Ramos (cell line): Measurements from ENCODE around the gene SND1.
"Not testable (repeated sequence)": the region's sequence is repeated elsewhere in the genome, so short reads cannot be mapped to it uniquely, and the experiment has no call there.

Experiments used
- in situ Hi-C: fragments of 300-500 bp; cut with MboI; formaldehyde crosslinking; loops from one replicate; pipeline ENCODE4 v1.14.3; 2022; ENCODE audit warnings: low sequenced_read_pairs; ENCODE audit not compliant: unreplicated experiment

Gene SND1

DNA sequence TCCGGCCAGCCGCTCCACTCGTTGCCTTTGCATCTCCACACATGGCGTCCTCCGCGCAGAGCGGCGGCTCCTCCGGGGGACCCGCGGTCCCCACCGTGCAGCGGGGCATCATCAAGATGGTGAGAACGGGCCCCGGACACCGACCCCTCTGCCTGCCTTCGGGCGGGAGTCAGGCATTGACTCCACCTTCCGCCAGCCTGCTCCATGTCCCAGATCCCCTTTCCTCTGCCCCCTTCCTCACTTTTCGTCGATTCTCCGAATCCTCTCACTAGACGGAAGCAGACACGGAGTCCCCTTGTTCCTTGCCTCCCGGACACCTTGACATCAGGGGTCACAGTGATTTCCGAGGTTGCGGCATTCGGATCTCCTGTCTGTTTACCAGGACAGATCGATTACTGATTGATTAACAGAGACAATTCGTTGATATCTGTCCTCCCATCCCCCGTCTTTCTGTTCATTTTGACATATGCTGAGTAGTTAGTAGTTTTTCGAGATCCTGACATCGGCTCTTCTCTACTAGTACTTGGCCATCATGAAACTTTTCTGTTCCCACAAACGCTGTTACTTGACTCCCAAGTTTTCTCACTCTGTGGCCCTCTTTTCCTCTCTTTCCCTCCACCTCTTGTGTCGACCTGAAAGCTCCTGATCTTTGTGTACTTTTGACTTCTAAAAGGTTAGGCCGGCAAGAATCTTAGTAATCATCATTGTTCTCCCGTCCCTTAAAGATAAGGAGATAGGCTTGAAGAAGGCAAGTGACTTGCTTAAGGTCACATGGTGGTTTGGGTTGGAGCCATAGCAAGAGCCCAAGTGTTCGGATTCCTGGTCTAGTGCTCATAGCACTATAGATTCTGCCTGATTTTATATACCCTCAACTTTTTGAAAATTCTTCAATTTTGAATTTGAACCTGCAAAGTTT lies 597 bp downstream of the SND1 start:
- in situ Hi-C loops = no loop called here

DNA sequence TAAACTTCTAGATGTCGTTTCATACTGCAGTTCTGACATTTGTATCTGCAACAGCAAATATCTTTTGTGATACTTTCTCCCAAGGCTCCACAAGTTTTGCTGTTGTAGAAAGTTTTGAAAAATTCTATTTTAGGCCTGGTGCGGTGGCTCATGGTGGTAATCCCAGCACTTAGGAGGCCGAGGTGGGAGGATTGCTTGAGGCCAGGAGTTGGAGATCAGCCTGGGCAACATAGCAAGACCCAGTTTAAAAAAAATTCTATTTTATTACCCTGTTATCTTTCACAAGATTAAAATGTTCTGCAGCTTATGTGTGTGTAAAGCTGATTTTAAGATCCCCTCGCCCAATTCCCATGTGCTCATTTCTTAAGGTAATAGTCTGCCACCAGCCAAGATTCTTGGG lies 1.4 kb downstream of the SND1 start:
- in situ Hi-C loops = no loop called here

DNA sequence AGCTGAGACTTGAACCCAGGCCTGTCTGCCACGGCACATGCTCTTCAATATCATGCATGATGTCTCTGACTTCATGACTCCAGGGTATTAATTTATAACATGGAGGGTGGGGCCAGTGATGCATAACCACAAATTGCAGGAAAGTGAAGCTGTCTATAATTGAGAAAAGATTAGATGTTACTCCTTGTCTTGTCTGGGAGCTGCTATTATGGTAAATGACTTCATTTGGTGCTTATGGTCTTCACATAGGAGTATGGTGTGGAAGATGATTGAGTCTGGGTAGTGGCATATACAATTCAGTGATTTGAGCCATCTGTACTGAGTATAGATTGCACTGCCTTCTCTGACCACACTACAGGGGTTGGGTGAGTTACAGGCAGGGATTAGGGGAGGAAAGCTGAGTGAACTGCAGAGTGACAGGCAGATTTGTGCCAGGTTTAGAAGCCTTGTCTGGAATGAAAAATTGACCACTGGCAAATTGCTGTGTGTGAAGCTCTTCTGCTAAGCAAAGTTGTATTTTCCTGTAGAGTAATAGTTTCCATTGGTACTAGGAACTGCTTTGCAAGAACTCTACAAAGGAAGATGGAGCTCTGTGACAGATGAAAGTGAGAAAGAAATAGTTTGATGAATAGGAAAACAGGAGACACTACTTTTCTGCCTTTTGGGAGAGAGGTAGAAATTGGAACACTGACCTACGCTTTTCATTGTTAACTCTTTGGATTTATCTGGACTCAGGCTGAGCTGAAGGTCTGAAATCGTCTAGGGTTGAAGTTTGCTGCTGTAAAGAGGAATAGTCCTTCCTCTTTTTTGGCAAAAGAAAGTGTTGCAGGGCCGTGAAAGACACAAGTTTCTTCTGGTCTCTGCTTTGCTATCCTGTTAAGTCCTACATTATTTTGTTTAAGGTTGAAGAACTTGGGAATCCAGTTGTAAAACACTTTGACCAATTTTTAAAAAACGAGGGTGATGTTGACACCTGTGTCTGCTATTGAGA lies 2.7 kb downstream of the SND1 start:
- in situ Hi-C loops = no loop called here

DNA sequence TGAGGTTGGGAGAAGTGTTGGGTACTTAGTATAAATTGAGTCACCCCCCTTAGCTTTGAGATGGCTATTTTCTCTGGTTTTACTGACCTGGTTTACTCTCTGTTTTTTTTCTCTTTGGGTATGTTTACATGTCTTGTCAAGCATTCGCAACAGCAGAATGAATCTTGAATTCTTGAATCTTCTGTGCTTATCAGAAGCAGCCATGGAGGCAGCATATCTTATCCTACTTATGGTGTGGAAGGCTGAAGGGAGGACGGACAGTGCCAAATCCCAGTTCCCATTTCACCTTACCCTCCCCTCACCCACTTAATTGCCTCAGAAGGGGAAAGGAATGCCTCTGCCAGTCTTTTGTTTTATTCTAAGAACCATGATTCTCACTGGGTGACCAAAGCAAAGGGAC lies 3.7 kb downstream of the SND1 start:
- in situ Hi-C loops = no loop called here

DNA sequence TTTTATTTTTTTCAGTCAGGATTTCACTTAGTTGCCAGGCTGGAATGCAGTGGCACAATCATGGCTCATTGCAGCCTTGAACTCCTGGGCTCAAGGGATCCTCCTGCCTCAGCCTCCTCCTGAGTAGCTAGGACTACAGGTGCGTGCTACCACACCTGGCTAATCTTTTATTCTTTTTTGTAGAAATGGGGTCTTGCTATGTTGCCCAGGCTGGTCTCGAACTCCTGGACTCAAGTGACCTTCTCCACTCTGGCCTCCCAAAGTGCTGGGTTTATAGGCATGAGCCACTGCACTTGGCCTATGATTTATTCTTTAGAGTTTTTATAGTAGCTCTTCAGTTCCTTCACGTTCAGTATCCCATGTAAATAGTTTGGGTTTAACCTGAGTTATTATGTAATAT lies 5.5 kb downstream of the SND1 start:
- in situ Hi-C loops = no loop called here

DNA sequence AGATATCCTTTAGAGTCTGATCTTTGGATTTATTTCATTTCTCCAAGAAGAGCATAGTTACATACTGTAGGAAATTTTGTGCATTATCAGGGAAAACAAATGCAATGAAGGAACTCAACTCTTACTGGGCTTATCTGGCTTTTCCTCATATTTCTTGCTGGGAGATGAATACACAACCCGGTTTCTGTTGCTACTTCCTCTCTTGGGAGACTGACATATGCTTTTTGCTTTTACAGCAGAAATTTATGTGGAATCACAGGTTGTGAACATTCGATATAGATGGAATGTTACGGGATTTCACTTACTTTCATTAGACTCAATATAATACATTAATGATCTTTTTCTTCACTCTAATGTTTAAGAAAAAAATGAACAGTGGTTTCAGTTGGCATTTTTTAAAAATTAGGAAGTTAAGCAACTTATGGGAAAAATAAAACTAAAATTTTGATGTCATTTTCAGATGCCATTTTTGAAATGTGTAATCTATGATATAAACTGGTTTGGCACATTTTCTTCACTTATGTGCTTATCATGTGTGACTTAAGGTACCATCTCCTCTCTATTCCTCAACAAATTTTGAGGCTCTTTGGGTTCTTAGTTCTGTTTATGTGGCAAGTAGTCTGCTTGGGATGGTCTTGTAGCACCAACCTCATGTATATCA lies 7.1 kb downstream of the SND1 start:
- in situ Hi-C loops = no loop called here

DNA sequence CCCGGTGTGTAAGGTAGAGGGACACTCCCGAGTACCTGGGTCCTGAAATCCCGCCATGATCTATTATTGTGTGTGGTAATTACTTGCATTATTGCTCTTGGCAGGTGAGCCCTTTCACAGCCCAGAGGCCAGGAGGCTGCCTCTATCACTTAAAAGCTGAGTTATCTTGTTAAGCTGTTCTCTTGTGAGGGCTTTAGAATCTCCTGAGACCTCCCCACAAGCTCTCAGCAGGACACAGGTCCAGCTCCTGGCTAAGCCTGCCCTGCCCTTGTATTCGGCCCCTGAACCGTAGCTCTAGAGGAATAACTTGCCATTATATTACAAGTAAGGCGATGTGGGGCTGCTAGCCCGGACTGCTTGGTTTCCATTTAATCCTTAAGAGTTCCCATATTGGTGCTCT lies 13.9 kb downstream of the SND1 start:
- in situ Hi-C loops = no loop called here

DNA sequence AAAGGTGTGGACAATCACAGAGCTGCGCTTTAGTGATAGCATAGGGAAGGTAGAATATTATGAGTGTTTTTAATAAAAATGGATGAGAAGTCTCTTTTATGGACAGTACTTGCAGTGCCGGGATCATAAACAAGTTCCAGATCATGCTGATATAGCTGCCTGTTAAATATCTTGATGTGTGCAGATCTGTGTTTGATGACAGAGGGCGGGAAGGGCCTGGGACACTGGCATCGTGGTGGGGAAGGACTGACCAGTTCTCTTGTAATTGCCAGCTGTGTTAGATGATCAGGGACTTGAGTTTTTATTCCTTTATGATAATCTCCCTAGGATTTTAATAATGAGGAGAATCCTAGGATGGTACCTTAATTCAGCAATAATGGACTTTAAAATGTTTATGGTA lies 14.6 kb downstream of the SND1 start:
- in situ Hi-C loops = no loop called here

DNA sequence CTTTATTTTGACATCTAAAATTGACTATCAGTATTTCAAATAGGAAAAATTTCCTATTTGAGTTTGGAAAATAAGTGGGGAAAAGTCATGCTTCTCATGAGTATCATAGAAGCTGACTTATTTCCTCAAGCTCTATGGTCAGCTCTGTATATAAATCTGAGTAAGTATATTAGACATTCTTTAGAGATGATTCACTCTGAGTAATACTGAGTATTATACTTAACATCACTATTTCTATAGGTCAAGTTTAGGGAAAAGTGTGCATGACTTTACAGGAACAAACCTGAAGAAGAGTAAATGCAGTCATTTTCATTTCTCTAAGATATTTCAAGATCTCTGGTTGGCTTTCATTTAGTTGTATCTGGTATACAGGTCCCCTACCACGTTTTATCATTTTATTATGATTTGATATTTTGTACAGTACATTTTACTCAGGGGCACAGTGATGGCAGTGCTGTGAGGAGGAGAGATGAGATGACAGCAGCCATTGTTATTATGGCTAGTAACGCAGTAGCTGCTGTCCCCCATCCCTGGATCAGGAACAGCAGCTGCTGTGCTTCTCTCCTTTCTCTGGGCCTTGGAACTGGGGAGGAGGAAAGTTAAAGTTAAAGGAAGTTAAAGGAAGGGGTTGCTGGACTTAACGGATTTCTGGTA lies 15.2 kb downstream of the SND1 start:
- in situ Hi-C loops = no loop called here

DNA sequence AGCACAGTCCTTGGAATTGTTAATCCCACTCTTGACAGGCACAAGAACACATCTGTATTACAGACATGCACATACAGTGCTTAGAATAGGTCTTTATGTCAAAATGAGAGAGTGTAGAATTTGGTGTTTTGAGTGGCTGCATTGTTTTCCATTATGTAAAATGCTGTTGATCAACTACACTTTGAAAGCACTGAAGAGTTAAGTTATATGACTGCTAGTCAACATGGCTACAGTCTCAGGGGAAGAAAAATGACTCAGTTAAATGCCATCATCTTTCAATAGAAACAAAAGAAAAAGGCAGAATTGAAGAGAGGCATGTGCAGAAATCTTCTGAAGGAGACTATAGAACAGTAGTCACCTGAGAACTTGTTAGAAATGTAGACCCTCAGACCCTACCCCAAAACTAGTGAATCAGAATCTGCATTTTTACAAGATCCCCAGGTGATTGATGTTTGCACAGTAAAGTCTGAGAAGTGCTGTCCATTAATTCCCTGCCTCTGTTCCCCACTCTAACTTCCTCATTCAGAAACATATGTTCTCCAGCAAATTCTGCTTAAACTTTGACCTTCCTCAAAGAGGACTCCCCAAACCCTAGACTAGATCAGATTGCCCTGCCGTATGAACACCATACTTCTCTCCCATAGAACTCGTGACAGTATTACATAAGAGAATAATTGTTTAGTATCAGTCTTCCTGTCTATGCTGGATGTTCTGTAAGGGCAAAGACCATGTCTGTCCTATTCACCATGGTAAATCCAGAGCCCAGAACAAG lies 16.0 kb downstream of the SND1 start:
- in situ Hi-C loops = no loop called here

DNA sequence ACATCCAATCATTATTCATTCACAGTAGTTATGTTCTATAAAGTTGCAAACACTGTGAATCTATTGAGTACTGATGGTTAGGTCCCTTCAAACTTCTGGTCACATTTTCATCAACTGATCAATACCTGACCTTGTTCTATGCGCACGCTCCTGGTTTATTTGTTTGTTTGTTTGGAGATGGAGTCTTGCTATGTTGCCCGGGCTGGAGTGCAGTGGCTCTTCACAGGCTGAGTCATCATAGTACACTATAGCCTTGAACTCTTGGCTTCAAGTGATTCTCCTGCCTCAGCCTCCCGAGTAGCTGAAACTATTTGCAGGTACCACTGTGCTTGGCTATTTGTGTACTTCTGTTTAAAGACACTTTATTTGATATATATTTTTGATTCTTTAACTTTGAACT lies 19.3 kb downstream of the SND1 start:
- in situ Hi-C loops = no loop called here

DNA sequence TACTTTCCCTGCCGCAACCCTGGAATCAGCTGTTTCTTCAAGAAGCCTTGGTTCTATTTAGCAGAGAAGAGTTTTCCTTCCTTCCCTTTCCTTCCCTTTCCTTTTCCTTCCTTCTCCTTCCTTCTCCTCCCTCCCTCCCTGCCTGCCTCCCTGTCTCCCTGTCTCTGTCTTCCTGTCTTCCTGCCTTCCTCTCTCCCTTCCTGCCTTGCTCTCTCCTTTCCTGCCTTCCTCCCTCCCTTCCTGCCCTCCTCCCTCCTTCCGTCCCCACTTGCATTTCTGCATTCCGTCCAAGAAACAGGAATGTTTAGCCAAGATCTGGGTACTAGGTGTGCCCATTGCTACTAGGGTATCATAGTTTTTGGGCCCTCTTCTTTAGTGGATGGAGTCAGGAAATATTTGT lies 21.9 kb downstream of the SND1 start:
- in situ Hi-C loops = no loop called here

DNA sequence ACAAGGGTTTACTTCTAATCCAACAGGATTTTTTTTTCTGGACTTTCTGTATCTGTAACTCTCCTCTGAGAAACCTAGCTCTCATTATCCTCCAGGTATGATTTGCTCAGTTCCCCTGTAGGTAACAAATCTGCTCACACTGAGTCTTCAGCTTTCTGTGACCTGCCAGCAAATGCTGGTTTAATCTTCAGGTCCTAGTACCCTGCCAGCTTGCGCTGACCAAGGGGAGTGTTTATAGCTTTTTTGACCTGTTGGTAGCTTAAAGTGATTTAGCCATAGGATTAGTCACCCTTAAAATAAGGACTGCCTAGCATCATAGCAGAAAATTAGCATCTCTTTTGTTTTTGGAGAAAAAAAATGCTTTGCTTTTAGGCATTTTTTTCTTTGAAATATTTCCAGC lies 22.4 kb downstream of the SND1 start:
- in situ Hi-C loops = no loop called here

DNA sequence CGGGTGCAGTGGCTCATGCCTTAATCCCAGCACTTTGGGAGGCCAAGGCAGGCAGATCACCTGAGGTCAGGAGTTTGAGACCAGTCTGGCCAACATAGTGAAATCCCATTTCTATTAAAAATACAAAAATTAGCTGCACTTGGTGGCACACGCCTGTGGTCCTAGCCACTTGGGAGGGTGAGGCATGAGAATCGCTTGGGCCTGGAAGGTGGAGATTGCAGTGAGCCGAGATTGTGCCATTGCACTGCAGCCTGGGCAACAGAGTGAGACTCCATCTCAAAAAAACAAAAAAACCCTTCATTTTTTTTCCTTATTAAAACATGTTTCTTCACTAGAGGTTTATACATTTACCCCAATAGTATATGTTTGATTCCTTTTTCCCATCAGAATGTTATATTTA lies 22.9 kb downstream of the SND1 start:
- in situ Hi-C loops = not testable (repeated sequence)

DNA sequence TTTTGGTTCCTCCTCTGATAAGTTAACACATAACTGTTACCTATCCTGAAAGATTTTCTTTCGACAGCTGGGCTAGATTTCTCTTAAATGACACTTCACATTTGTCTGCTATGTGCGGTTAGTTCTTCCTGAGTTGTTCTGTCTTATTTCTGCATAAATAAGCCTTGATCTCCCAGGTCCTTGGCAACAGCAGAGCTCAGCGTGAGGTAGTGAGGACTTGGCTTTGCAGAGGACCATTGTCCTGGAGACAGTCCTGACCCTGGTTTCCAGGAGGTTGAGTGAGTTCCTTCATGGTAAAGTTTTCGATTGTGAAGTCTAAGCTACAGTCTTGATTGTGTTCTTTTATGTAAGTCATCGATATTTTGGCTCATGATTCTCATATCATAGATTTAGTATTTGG lies 23.7 kb downstream of the SND1 start:
- in situ Hi-C loops = no loop called here

DNA sequence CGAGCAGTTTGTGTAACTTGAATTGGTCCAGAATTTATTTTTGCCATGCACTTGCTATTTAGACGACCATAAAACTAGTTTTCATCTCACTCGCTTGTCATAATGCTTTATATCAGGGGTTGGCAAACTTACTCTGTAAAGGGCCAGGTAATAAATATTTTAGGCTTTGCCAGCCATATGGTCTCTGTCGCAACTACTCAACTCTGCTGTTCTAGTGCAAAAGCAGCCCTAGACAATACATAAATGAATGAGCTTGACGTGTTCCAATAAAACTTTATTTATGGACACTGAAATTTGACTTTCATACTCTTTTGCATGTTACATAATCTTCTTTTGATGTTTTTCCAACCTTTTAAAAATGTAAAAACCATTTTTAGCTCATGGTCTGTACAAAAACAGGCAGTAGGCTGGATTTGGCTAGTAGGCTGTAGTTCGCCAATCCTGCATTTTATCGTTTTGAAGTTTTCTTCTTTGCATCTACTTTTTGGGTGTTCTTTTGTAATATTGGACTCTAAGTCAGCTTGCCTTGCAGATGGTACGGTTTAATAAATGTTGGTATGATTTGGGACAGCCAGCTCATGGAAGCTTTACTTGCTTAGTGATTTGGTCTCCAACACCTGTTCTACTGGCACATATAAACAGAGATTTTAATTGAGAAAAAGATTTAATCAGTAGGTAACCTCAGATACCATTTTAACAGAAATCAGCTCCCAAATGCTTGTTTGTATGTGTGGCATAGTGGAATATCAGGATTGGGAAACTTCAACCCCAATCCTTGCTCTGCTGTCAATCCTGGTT lies 25.6 kb downstream of the SND1 start:
- in situ Hi-C loops = no loop called here

DNA sequence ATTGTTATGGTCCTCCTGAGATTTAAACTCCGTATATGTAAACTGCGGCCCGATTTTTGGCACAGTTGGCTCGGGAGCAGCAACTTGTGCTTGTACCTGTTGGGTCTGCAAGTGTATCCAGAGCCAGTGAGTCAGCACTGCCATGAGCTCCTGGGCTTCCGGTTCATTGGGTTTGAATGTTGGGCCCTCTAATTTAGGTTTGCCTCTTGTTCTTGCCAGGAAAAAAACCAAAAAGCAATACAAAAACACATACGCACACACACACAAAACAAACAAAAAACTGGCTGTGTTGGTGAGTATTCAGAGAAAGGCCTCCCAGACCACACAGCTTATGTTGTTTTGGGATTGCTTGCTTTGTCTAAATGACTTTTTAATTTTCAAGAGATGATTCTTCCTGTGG lies 26.3 kb downstream of the SND1 start:
- in situ Hi-C loops = no loop called here

DNA sequence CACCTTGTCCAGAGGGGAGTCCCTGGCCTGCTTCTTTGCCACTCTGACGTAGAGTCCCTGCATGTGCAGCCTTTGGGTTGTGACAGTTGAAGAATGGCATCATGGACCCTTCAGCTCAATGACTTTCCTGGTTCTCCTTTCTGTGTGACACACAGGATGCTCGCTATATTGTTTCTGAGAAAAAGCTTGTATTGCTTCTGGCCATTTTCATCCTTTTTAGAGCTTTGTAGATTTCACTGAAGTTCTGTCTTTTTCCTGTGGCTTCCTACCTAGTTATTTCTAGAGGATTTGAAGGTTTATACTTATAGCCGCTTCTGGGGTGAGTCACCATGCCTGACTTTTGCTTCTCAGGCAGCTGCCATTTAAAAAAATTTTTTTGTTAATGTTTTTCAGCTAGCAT lies 27.0 kb downstream of the SND1 start:
- in situ Hi-C loops = no loop called here

DNA sequence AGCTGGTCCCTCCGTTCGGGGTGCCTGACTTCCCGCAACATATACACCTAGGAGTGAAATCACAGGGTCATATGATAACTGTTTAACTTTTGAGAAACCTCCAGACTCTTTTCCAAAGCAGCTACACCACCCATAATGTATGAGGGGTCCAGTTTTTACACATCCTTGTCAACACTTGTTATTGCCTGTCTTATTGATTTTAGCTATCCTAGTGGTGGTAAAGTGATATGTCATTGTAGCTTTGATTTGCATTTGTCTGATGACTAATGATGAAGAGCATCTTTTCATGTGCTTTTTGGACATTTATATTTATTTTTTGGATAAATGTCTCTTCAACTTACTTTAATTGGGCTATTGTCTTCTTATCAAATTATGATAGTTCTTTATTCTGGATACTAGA lies 29.0 kb downstream of the SND1 start:
- in situ Hi-C loops = no loop called here
